Epidermal melanocyte (primary cell): Measurements from ENCODE around the gene C12orf76.
"Not testable (repeated sequence)": the region's sequence is repeated elsewhere in the genome, so short reads cannot be mapped to it uniquely, and the experiment has no call there.

Experiments
- DNase-seq: peaks from one replicate; pipeline ENCODE4 v3.0.0; 2011; ENCODE audit warnings: low spot score; ENCODE audit not compliant: insufficient read length

The C12orf76 gene

DNA sequence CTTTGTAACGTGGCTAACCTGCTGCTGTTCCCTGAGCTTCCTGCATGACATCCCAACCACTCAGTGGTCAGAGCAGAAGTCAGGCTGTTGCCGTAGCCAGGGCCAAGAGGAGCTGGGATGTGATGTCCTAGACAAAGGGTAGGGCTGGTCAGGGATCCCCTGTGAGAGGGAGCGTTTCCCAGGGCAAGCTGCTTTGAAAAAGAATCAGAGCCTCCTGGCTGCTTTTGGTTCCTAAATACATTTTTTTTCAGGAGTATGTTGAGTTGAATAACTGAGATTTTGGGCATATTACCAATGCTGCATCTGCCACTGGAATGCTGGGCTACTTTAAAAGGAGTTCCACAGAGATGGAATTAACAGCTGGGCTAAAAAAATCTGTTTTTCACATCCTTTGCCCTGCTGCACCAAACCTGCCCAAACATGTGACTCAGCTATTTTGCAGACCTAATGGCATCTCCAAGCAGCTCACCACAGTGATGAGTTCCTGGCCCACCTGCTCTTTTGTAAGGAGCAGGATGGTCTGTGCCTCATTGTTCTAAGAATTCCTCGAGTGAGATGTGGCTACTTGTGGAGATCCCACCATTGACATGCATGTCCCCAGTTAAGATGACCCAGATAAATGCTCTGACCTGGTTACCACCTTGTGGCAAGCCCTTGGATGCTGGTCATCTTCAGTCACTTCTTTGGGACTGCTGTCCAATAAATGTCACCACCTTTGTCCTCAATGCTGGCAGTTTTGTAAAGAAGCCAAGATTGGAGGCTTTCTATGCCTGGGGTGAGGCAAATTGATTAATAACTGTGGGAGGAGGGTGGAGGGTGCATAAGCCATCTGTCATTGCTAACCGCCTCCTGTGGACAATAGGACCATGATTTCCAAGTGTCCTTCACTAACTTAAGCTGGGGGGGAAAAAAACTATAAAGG lies 25.0 kb downstream of the C12orf76 start:
- peak; percentile 27 for DNase-seq

DNA sequence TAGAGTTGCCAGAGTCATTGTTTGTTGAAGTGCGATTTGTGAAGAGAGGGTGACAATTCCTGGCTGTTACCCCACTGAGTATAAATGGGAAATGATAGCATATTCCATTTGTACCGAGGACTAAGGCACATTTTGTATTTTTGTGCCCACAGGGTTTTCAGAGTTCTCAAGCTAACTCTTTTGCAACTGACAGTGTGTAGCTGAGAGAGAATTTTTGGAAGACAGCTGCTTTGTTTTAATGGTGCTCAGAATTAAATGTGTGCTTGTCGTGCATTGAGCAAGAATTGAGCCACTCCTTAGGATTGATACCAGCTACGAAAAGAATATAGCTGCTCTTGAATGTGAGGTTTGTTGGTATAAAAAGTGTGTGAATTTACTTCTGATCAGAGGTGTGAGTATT lies 27.4 kb downstream of the C12orf76 start:
- no peak for DNase-seq

DNA sequence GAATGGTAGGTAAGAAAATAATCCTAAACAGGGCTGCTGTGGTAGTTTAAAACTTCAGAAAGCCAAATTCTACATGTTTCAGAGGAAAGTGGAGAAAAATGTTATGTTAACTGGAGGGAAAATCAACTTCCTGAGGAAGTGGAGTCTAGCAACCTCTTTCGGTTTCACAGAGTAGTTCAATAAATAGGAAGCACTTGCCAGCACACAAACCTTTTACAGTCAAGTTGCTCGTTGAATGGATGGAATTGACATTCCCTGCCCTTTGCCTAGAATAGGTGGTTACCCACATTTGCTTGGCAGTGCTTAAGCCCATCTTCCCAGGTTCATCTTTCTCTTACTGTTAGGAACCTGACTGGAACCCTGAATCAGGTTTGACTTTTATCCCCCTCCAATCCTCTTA lies 33.2 kb downstream of the C12orf76 start:
- no peak for DNase-seq

DNA sequence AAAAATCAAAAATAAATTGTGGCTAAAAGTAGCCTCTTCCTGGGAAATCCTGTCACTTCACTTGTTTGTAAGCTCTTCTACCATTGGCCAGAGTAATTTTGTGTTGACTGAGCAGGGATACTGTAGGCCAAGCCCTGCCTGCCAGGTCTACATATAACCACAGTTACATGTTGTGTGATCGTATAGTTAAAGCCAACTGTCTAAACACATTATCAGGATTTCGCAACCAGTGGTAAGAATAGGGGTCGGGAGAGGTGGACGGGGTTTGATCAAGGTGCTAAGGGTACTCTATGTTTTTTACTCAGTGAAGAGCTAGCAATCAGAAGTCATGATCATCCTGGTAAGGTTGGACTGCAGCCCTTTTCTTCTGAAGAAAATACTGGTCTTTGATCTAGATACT lies 35.7 kb downstream of the C12orf76 start:
- DNase-seq: no peak

DNA sequence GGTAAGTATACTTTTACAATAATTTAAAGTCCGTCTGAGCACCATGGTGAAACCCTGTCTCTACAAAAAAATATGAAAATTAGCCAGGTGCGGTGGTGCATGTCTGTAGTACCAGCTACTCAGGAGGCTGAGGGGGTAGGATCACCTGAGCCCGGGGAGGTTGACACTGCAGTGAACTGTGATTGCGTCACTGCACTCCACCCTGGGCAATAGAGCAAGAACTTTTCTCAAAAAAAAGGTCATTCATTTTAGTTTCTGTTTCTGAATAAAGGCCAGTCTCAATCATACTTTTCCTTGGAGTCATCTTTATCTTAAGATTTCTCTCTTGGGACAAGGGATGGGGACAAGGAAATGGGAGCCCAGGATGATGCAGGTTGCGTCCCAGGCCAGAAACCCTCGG lies 36.2 kb downstream of the C12orf76 start:
- DNase-seq: no peak

DNA sequence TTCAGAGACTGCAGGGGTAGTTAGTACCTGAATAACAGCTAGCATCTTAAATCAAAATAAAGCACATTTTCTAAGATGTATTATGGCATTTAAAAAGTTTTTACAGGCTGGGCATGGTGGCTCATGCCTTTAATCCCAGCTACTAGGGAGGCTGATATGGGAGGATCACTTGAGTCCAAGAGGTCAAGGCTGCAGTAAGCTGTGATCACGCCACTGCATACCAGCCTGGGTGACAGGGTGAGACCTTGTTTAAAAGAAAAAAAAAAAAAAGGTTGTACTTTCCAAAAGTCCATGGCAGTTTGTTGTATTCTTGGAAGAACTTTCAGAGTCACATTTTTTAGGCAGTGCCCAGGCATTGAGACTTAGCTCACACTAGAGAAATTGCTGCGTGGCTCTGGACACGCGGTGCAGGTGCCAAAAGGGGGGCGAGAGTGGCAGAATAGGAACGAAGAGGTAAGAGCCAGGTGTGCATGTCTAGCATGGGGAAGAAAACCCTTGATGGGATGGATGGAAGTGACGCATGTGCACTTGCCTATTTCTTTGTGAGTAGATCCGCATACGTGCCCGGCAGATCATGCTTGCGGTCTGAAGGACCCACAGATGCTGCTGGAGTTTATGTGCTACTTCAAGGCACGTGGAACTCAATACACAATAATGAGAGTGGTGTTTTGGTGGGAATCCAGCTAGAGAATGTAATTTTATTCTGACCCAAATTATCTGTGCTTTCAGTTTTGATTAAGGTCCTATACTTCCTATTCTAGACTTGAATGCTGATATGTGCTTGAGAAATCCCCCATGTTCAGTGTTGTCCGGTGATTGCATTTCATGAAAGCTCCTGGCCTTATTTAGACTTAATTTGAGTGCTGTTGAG lies 37.2 kb downstream of the C12orf76 start:
- no peak for DNase-seq

DNA sequence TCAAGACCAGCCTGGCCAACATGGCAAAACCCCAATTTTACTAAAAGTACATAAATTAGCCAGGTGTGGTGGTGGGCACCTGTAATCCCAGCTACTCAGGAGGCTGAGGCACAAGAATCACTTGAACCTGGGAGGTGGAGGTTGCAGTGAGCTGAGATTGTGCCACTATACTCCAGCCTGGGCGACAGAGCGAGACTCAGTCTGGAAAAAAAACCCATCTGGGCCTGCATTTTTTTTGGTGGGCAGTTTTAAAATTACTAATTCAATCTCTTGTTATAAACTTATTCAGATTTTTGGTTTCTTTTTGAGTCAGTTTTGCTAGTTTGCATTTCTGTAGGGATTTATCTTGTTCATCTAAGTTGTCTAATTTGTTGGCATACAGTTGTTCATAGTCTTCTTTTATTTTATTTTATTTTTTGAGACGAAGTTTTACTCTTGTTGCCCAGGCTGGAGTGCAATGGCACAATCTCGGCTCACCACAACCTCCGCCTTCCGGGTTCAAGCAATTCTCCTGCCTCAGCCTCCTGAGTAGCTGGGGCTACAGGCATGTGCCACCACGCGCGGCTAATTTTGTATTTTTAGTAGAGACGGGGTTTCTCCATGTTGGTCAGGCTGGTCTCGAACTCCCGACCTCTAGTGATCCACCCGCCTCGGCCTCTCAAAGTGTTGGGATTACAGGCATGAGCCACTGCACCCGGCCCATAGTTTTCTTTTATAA lies 39.5 kb downstream of the C12orf76 start:
- not testable (repeated sequence) for DNase-seq

DNA sequence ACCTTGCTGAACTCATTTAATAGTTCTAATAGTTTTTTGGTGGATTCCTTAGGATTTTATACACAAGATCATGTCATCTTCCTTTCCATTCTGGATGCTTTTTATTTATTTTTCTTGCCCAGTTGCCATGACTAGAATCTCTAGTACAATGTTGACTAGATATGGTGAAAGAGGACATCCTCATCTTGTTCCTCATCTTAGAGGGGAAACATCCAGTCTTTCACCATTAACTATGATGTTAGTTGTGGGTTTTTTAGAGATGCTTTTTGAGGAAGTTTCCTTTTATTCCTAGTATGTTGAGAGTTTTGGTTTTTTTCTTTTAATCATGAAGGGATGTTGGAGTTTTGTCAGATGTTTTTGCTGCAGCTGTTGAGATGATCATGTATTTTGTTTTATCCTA lies 40.4 kb downstream of the C12orf76 start:
- DNase-seq: no peak

DNA sequence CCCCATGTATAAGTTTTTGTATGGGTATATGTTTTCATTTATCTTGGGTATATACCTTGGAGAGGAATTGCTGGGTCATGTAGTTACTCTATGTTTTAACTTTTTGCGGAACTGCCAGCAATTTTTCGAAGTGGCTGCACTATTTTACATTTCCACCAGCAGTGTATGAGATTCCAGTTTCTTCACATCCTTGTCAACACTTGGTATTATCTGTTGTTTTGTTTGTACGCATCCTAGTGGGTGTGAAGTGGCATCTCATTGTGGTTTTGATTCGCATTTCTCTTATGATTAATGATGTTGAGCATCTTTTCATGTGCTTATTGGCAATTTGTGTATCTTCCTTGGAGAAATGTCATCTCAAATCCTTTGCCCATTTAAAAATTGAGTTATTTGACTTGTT lies 42.2 kb downstream of the C12orf76 start:
- DNase-seq: no peak

DNA sequence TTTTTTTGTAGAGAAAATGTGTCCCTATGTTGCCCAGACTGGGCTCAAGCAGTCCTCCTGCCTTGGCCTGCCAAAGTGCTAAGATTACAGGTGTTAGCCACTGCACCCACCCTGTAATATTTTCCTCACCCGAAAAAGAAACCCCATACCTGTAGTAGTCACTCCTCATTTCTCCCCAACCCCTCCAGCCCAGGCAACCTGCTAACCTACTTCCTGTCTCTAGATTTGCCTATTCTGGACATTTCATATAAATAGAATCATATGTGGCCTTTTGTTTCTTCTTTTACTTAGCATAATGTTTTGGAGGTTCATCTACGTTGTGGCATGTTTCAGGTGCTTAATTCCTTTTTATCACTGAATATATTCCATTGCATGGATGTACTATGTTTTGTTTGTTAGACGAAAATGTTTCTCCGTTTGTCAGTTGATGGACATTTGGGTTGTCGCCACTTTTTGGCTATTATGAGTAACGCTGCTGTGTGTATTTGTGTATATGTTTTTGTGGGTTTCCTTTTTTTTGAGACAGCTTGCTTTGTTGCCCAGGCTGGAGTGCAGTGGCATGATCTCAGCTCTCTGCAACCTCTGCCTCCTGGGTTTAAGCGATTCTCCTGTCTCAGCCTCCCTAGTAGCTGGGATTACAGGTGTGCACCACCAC lies 42.9 kb downstream of the C12orf76 start:
- DNase-seq: no peak

DNA sequence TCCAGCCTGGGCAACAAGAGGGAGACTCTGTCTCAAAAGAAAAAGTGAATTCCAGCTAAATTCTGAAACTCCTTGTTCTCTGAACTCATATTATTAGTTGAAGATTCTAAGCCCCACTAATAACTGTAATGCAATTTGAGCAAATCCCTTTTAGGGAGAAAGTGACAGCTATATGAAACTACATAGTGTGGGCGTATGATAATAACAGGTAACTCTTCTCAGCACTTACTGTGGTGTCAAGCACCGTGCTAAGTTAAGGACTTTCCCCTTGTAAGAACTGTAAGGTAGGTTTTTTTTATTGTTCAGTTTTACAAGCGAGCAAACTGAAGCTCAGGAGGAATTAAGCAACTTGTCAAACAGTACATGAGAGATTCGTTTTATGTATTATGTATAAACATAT lies 43.7 kb downstream of the C12orf76 start:
- DNase-seq: no peak

DNA sequence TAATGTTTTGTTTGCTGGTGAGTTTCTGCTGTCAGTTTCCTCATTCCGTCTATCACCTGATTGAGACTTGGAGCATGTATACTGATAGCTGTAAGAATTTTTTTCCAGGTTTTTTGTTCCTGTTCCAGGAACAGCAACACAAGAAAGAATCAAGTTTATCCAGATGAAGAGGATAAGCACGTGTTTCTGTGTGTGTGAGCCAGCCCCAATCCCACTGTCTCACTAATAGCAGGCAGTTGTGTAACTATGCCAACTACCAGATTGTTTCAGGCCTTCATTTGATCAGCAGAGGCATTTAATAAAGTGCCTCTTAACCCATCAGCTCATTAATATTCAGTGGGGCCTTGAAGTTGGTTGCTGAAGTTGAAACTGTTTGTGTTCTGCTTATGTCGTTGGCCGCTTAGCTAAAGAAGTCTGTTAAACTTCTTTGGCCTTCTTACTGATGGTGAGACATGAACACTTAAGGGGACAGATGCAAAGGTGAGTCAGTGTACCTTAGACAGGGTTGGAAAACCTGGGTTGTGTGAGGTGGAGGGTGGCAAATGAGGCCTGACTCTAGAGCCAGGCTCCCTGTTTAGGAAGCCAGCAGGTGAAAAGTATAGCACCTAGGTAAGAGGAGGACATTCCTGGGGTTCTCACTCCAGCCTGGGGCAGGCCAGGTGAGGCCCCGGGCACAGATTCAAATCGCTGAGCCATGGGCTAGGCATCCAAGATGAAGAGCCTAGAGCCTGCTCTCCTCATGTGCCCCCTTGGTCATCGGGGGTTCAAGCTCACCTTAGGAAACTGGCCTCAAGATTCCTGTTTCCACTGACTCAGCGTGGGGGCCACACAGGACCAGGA lies 45.4 kb downstream of the C12orf76 start:
- DNase-seq: no peak

DNA sequence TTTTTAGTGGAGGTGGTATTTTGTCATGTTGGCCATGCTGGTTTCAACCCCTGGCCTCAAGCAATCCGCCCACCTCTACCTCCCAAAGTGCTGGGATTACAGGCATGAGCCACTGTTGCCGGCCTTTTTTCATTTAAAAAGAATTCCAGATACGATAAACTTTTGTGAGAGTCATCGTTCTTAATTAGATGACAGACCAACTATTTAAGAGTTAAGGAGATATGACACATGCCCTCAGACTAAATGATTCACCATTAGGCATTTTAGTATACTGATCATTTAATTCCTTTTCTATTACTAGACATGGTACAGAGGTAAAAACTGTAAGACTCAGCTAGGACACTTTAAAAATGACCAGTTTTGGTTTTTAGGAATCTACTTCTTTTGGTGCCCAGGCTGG lies 46.7 kb downstream of the C12orf76 start:
- DNase-seq: no peak

DNA sequence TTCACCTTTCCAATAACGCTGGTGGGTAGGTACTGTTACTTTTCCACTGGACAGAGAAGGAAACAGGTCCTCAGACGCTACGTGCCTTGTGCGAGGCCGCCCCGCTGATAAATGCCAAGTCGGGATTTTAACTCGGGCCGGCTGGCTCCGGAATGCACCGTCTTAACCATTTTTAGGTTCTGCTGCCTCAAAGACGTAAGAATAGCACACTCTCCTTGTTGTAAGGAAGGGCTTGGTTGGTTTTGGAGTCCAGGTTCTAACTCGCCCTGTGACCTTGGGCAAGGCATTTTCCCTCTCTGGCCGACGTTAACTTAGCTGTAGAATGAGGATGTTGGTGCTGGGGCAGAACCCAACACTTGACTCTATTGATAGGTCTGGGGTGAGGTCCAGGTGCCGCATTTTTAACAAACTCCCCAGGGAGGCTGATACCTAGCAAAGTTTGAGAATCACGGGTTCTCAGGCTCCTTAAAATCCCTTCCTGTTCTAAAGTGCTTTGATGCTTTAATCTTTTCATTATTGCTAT lies 48.3 kb downstream of the C12orf76 start:
- no peak for DNase-seq

DNA sequence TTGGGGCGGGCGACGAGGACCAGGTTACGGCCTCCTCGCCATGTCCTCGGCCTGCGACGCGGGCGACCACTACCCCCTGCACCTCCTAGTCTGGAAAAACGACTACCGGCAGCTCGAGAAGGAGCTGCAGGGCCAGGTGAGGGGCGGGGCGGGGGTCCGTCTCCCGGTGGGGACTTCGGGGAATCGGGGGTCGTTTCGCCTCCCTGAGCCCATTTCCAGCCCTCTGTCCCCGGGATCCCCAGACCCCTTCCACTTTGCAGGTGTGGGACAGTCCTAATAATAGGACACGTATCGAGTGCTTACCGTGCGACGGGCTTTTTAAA lies 48.7 kb downstream of the C12orf76 start:
- no peak for DNase-seq

DNA sequence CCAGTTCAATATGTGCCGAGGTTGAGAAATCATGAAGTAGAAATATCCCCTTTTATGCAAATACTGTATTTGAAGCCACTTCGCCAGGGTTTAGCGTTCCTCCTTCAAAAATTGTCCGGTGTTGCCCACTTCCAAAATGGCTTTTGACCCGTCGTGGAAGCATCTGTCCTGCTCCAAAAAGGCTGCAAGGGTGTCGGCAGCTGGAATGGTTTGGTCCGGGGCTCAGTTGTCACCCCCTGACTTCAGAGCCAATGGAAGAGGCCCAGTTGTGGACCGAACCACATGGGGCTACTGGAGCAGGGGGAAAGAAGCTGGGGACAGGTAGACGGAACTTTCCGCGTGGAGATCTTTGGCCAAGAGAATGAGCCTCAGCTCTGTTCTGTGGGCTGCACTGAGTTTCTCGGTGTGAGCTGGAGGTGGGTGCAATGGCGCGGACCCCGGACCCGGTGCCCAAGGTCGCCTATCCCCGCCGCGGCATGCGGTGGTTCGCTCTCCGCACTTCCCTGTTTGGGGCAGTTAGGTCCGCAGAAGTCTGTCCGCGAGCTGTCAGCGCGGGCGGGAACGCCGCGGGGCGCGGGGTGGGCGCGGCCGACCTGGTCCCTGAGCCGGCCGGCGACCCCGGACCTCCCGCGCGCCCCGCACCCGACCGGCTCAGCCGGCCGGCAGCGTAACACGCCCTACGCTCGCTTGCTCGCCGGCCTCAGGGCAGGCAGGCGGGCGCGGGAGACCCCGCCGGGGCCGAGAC lies 49.2 kb downstream of the C12orf76 start, which contains the start of gene ANKRD13A:
TSS of gene ANKRD13A (plus strand) at position 527 of the 745 bp plus-strand sequence. CDS start 259 bp downstream, outside the sequence.
- DNase-seq: peak; percentile 83

DNA sequence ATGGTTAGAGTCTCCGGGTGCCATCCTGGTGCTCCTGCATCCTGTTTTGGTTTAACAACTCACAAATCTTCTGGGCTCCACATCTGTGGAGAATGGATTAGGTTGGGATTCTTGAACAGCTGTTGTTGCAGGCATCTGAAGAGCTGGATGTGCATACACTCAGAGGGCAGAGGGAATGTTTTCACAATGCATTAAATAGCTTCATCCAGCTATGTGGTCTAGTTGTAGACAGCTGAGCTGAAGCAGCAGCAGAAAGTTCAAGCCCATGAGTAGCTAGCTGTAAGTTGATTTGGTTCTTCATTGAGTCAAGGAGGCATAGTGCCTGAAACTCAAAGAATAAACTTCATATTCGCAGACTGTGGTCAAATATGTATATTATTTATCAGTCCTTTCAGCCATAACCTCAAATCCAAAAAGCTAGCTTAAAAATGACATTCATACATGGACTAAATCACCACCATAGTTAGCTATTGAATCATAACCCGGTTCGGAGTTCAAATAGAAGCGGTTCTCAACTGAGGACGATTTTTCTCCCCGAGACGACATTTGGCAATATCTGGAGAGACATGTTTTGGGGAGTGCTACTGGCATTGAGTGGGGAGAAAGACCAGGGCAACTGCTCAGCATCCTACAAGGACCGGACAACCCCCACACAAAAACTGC lies 50.0 kb downstream of the C12orf76 start:
- no peak for DNase-seq

DNA sequence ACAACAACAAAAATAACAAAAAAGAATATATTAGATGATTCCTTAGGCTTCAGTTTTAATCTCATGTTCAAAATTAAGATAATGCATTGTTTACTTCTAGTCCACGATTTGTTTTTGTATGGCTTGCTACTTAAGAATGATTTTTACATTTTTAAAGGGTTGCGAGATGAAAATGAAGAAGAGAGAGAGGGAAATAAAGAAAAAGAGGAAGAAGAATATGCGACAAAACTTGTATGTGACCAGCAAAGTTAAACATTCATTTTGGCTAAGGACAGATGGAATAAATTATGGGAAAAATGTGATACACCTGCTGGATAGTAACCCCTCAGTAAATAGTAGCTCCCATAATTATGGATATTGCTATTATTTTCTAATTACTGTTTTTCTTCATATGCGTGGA lies 50.9 kb downstream of the C12orf76 start:
- no peak for DNase-seq

DNA sequence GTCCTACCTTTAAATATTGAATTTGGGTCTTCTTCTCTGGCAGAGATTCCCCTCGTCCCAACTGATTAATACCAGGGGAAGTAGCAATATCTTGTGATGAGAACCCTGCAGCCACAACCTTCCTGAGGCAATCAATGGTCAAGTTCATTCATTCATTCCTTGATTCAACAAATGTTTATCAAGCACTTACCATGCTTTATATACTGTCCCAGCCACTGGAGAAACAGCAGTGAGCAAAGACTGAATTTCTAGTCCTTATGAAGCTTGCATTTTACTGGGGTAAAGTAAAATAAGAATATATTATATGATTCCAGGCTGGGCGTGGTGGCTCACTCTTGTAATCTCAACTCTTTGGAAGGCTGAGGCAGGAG lies 51.9 kb downstream of the C12orf76 start:
- DNase-seq: no peak
